Body of pancreas (tissue), 4 donors: ENCODE measurements around the gene PFKFB4.

Experiments
- POLR2A ChIP-seq, 3 donors: fragments of 450-650 bp; IDR thresholded peaks; one replicate each; pipeline ENCODE4 v1.6.1; 2016; ENCODE audit warnings: antibody characterized with exemption in 3 of 3, mild to moderate bottlenecking in 2 of 3
- TF ChIP-seq, protein P1 (sequence below), 7 experiments: fragments of 450-650 bp in 4 of 7; fragments of 200-600 bp in 3 of 7; sonication (generic) in 3 of 7; IDR thresholded peaks; one replicate each; pipeline ENCODE4 v1.5.1; 2016 to 2019; ENCODE audit warnings: antibody characterized with exemption in 7 of 7

DNA sequence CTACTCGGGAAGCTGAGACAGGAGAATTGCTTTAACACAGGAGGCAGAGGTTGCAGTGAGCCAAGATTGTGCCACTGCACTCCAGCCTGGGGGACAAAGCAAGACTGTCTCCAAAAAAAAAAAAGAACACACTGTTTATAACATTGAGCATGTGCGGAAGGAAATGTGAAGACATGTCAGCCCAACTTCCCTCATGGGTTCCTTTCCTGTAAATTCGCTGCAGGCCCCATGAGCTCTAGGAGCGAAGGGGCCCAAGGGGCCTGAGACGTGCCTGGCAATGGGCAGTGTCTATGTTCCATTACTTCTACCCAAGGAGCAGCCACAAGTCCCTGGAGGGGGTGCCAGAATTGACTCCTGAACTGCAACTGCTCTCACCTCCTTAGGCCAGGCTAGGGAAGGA is 3.2 kb downstream of the PFKFB4 start:
- TF ChIP-seq POLR2A (IDR thresholded peaks at IDR 0.05) = no peak
- TF ChIP-seq, protein P1, sequence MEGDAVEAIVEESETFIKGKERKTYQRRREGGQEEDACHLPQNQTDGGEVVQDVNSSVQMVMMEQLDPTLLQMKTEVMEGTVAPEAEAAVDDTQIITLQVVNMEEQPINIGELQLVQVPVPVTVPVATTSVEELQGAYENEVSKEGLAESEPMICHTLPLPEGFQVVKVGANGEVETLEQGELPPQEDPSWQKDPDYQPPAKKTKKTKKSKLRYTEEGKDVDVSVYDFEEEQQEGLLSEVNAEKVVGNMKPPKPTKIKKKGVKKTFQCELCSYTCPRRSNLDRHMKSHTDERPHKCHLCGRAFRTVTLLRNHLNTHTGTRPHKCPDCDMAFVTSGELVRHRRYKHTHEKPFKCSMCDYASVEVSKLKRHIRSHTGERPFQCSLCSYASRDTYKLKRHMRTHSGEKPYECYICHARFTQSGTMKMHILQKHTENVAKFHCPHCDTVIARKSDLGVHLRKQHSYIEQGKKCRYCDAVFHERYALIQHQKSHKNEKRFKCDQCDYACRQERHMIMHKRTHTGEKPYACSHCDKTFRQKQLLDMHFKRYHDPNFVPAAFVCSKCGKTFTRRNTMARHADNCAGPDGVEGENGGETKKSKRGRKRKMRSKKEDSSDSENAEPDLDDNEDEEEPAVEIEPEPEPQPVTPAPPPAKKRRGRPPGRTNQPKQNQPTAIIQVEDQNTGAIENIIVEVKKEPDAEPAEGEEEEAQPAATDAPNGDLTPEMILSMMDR (IDR thresholded peaks at IDR 0.05) = no peak
